ENCODE data around the gene CEP83.
"Not testable (repeated sequence)": the region's sequence is repeated elsewhere in the genome, so short reads cannot be mapped to it uniquely, and the experiment has no call there.

DNA sequence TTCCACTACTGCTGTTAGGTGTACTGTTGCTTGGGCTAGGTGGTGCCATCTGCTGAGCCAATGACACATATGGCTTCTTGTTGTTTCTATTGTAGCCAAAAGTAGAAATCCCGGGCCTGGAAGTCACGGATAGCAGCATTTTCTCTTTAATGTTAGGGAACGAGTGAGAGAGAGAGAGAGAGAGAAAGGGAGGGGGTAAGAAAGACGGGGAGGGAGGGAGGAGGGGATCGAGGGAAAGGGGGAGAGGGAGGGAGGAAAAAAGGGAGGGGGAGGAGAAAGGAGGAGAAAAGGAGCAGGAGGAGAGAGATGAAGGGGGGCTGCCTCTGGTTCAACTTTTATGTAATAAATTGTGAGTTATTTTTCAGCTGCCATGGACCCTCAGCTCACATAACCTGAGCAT is 34.8 kb downstream of the CEP83 start:
- TF ChIP-seq, protein P1, sequence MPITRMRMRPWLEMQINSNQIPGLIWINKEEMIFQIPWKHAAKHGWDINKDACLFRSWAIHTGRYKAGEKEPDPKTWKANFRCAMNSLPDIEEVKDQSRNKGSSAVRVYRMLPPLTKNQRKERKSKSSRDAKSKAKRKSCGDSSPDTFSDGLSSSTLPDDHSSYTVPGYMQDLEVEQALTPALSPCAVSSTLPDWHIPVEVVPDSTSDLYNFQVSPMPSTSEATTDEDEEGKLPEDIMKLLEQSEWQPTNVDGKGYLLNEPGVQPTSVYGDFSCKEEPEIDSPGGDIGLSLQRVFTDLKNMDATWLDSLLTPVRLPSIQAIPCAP (CRISPR knock-in tag; IDR thresholded peaks at IDR 0.05): not testable (repeated sequence)
- not testable (repeated sequence) for TF ChIP-seq CTCF (IDR thresholded peaks at IDR 0.05); ZNF416 (CRISPR knock-in tag; IDR thresholded peaks at IDR 0.05); STAT6 (CRISPR knock-in tag; conservative IDR thresholded peaks at IDR 0.05; ENCODE audit: low read depth); SMAD4 (CRISPR knock-in tag; IDR thresholded peaks at IDR 0.05); FOXJ3 (CRISPR knock-in tag; IDR thresholded peaks at IDR 0.05; ENCODE audit: borderline replicate concordance); ELF4 (CRISPR knock-in tag; IDR thresholded peaks at IDR 0.05; ENCODE audit: low read depth); NR1H2 (CRISPR knock-in tag; IDR thresholded peaks at IDR 0.05); SP1 (CRISPR knock-in tag; conservative IDR thresholded peaks at IDR 0.05); ETV6 (CRISPR knock-in tag; IDR thresholded peaks at IDR 0.05)
- TF ChIP-seq, protein P2, sequence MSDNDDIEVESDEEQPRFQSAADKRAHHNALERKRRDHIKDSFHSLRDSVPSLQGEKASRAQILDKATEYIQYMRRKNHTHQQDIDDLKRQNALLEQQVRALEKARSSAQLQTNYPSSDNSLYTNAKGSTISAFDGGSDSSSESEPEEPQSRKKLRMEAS (CRISPR knock-in tag; IDR thresholded peaks at IDR 0.05): not testable (repeated sequence)
